Gastroesophageal sphincter (tissue), 3 donors: Measurements from ENCODE around the gene SLC16A10.

Experiments used
- CTCF ChIP-seq, 4 experiments: fragments of 200-600 bp in 2 of 4; fragments of 450-650 bp in 2 of 4; sonication (generic) in 1 of 4; IDR thresholded peaks; one replicate each; pipeline ENCODE4 v1.5.1; 2017 to 2019; ENCODE audit warnings: antibody characterized with exemption in 4 of 4, mild to moderate bottlenecking in 2 of 4, moderate library complexity in 2 of 4
- POLR2A ChIP-seq, 2 donors: fragments of 450-650 bp; IDR thresholded peaks; one replicate each; pipeline ENCODE4 v1.6.1; 2017; ENCODE audit warnings: antibody characterized with exemption in 2 of 2, mild to moderate bottlenecking in 2 of 2, moderate library complexity in 1 of 2

DNA sequence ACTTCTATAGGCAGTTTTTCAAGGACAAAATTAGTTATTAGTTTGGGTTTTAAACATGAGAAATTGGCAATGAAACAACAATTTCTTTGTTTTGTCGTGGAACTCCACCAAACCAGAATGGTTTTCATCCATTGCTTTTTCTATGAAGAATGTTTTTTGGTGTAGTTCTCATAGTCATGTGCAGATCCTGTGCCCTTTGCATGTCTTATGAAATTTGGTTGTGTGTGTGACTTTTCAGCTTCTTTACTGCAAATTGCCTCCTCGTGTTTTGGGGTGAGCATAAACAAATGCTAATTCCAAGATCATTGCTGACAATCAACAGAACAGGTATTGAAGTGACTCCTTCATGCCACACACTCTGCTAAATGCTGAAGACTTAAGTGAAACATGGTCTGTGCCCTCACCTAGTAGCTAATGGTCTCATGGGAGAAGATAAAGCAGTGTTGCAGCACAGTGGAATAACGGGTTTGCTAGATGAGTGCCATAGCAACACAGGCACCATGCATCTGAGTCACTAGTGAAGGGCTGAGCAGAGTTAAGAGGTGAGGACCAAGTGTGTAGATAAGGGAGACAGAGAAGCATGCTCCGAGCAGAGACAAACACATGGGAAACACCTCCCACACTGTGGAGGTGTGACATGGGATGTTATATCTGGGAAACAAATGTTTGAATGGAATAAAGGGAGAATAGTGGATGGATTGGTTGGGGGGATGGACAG, 120.0 kb downstream of the SLC16A10 start:
- no peak for TF ChIP-seq CTCF (IDR thresholded peaks at IDR 0.05)
- no peak for TF ChIP-seq POLR2A (IDR thresholded peaks at IDR 0.05)
